Small intestine (tissue), 7 donors: Measurements from ENCODE around the gene IFT27. TPM values are rescaled to one million over a fixed set of nuclear protein-coding genes. Genes with fewer than 3 reads are reported as not detected.

ENCODE experiments used
- DNase-seq, 2 donors: peaks; one replicate each; pipeline versions ENCODE4 v3.0.0 to v3.0.0-alpha.2; 2013
- FAIRE-seq: peaks from 2 replicates; lab custom pipeline; 2012; peaks lifted over from hg19 to GRCh38; lab: Jason Lieb, UNC
- H3K27ac ChIP-seq, 3 donors: one replicate each; pipeline ENCODE4 v1.5.1; 2013; ENCODE audit warnings: low read length in 2 of 3, mild to moderate bottlenecking in 2 of 3, control low read depth in 1 of 3, inconsistent platforms in 1 of 3, low read depth in 1 of 3, moderate library complexity in 1 of 3
- H3K27me3 ChIP-seq, 3 donors: one replicate each; pipeline ENCODE4 v1.6.1; 2013; ENCODE audit warnings: low read length in 3 of 3, inconsistent platforms in 1 of 3; ENCODE audit not compliant: control insufficient read depth in 3 of 3, insufficient read depth in 3 of 3
- H3K36me3 ChIP-seq, 3 donors: one replicate each; pipeline ENCODE4 v1.6.1; 2013; ENCODE audit warnings: low read length in 3 of 3, inconsistent platforms in 1 of 3, low read depth in 1 of 3, mild to moderate bottlenecking in 1 of 3, moderate library complexity in 1 of 3; ENCODE audit not compliant: control insufficient read depth in 3 of 3, insufficient read depth in 2 of 3
- H3K4me1 ChIP-seq, 3 donors: one replicate each; pipeline ENCODE4 v1.6.1; 2013; ENCODE audit warnings: low read length in 2 of 3, inconsistent platforms in 1 of 3, low read depth in 1 of 3, mild to moderate bottlenecking in 1 of 3, moderate library complexity in 1 of 3; ENCODE audit not compliant: control insufficient read depth in 3 of 3, insufficient read depth in 2 of 3
- H3K4me3 ChIP-seq, 3 donors: one replicate each; pipeline ENCODE4 v1.5.1; 2013; ENCODE audit warnings: low read length in 3 of 3, control low read depth in 1 of 3, inconsistent platforms in 1 of 3, low read depth in 1 of 3, mild to moderate bottlenecking in 1 of 3, moderate library complexity in 1 of 3
- H3K9me3 ChIP-seq, 2 donors: one replicate each; pipeline ENCODE4 v1.6.1; 2013; ENCODE audit warnings: low read depth in 1 of 2, low read length in 1 of 2; ENCODE audit not compliant: control insufficient read depth in 2 of 2, insufficient read depth in 1 of 2
- WGBS, 3 donors: extraction: QIAGEN DNeasy Blood & Tissue Kit; methylation state at CpG; one replicate each; pipeline ENCODE4 v1.1.7; 2013; 5-methylcytosine and 5-hydroxymethylcytosine counted together
- polyA plus RNA-seq, 4 donors: library from polyadenylated mRNA; stranded (reverse) in 3 of 4; unstranded in 1 of 4; fragments of 200-250 nt in 3 of 4; fragments of 120-200 nt in 1 of 4; gene quantifications; one replicate each; pipeline versions ENCODE4 v1.2.1 to v1.2.3, GENCODE V29; 2013
- donor health status: healthy with polysubstance abuse.
- donor health status: control.
- donor health status: control.
- donor health status: Bipolar disorder and iron deficiency.
- donor health status: healthy.

Gene IFT27
- polyA plus RNA-seq, 4 donors = 21.9 to 29.5 (median 26.5) TPM

- no peak for DNase-seq
- Histone ChIP-seq H3K27ac (no peak overlapping the region), H3K4me1 (no peaks in the 10 kb centered on the region), H3K36me3 (no peaks in the 10 kb centered on the region), H3K9me3 (no peaks in the 10 kb centered on the region), H3K4me3 (no peak overlapping the region), H3K27me3 (peaks cover 0 to 6% (median 0%) of the 10 kb centered on the region in 3 donors)
- FAIRE-seq = no peak
- WGBS, 3 donors = 79 to 85% (median 84%) methylated on average over 7 of the region's 7 CpGs
Observed at GRCh38 chr22:36807627-36808026, 31.7 kb upstream of the IFT27 start.

- Histone ChIP-seq H3K4me3 (no peak overlapping the region), H3K27me3 (peaks cover 0 to 7% (median 0%) of the 10 kb centered on the region in 3 donors), H3K9me3 (no peaks in the 10 kb centered on the region), H3K4me1 (no peaks in the 10 kb centered on the region), H3K36me3 (no peaks in the 10 kb centered on the region), H3K27ac (no peak overlapping the region)
- DNase-seq (no peak), FAIRE-seq (no peak)
- WGBS, 3 donors = 38 to 57% (median 50%) methylated on average over 6 of the region's 6 CpGs
Observed at GRCh38 chr22:36806835-36807234, 30.9 kb upstream of the IFT27 start.

- Histone ChIP-seq H3K27me3 (peaks cover 0 to 4% (median 3%) of the 10 kb centered on the region in 3 donors), H3K27ac (no peak overlapping the region), H3K36me3 (no peaks in the 10 kb centered on the region), H3K4me1 (no peaks in the 10 kb centered on the region), H3K9me3 (no peaks in the 10 kb centered on the region), H3K4me3 (no peak overlapping the region)
- DNase-seq = no peak
- no peak for FAIRE-seq
- 50 to 79% (median 58%) methylated on average over 1 of the region's 1 CpG for WGBS, 3 donors
Observed at GRCh38 chr22:36803358-36803757, 27.4 kb upstream of the IFT27 start.

- no peak for DNase-seq
- peaks cover 0 to 7% (median 5%) of the 10 kb centered on the region in 3 donors for H3K27me3 ChIP-seq
- H3K36me3 ChIP-seq = no peaks in the 10 kb centered on the region
- H3K4me3 ChIP-seq = no peak overlapping the region
- H3K9me3 ChIP-seq = no peaks in the 10 kb centered on the region
- H3K27ac ChIP-seq = no peak overlapping the region
- FAIRE-seq = no peak
- WGBS, 3 donors = 72 to 84% (median 75%) methylated on average over 11 of the region's 11 CpGs
- H3K4me1 ChIP-seq = no peaks in the 10 kb centered on the region
Observed at GRCh38 chr22:36798674-36799066, 22.8 kb upstream of the IFT27 start.

GRCh38 chr22:36797911-36798673 lies 22.2 kb upstream of the IFT27 start:
- H3K9me3 ChIP-seq = no peaks in the 10 kb centered on the region
- no peaks in the 10 kb centered on the region for H3K4me1 ChIP-seq
- peaks cover 0 to 7% (median 5%) of the 10 kb centered on the region in 3 donors for H3K27me3 ChIP-seq
- no peaks in the 10 kb centered on the region for H3K36me3 ChIP-seq
- H3K4me3 ChIP-seq = no peak overlapping the region
- H3K27ac ChIP-seq = no peak overlapping the region
- DNase-seq (no peak), FAIRE-seq (no peak)
- WGBS, 3 donors = 66 to 77% (median 75%) methylated on average over 12 of the region's 12 CpGs

GRCh38 chr22:36797374-36797773 lies 21.5 kb upstream of the IFT27 start:
- WGBS, 3 donors = 70 to 81% (median 74%) methylated on average over 9 of the region's 9 CpGs
- DNase-seq = no peak
- no peak for FAIRE-seq
- Histone ChIP-seq H3K36me3 (no peaks in the 10 kb centered on the region), H3K27ac (no peak overlapping the region), H3K9me3 (no peaks in the 10 kb centered on the region), H3K4me1 (no peaks in the 10 kb centered on the region), H3K4me3 (no peak overlapping the region), H3K27me3 (peaks cover 0 to 5% (median 5%) of the 10 kb centered on the region in 3 donors)

- no peak for DNase-seq
- FAIRE-seq = no peak
- H3K4me3 ChIP-seq = no peak overlapping the region
- 60 to 62% (median 60%) methylated on average over 7 of the region's 7 CpGs for WGBS, 3 donors
- peaks cover 0 to 5% (median 5%) of the 10 kb centered on the region in 3 donors for H3K27me3 ChIP-seq
- no peaks in the 10 kb centered on the region for H3K4me1 ChIP-seq
- no peak overlapping the region for H3K27ac ChIP-seq
- H3K9me3 ChIP-seq = no peaks in the 10 kb centered on the region
- no peaks in the 10 kb centered on the region for H3K36me3 ChIP-seq
Observed at GRCh38 chr22:36796552-36797175, 20.7 kb upstream of the IFT27 start.

- no peak overlapping the region for H3K27ac ChIP-seq
- H3K4me1 ChIP-seq = no peaks in the 10 kb centered on the region
- FAIRE-seq (no peak), DNase-seq (no peak)
- WGBS, 3 donors = 77 to 86% (median 78%) methylated on average over 7 of the region's 7 CpGs
- no peaks in the 10 kb centered on the region for H3K9me3 ChIP-seq
- H3K27me3 ChIP-seq = peaks cover 0 to 5% (median 5%) of the 10 kb centered on the region in 3 donors
- no peak overlapping the region for H3K4me3 ChIP-seq
- no peaks in the 10 kb centered on the region for H3K36me3 ChIP-seq
Observed at GRCh38 chr22:36795633-36796032, 19.7 kb upstream of the IFT27 start.
